OCI-M2 (cell line): ENCODE results near the gene CRYBB3.
"Not testable (repeated sequence)": the region's sequence is repeated elsewhere in the genome, so short reads cannot be mapped to it uniquely, and the experiment has no call there.

Source experiments
- DNase-seq: peaks from one replicate; lab custom pipeline; 2025; ENCODE audit not compliant: unreplicated experiment; lab: John Stamatoyannopoulos, UW

The CRYBB3 gene

DNA sequence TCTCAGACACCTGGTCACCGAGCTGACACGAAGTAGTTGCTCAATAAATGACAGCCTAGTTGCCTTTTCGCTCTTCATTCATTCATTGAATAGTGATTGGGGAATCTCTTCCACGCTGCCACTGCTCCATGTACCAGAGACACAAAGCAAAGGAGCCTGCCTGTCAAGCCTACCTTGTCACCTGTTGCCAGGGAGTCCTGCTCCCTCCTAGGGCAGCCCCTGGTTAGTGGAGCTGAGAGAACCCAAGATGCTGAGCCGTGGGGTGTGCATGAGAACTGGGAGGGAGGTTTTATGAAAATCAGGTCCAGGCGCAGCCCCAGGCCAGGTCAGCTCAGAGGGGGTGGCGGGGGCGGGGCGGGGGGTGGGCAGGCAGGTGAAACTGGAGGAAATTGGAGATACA is 38.4 kb downstream of the CRYBB3 start:
- not testable (repeated sequence) for DNase-seq

DNA sequence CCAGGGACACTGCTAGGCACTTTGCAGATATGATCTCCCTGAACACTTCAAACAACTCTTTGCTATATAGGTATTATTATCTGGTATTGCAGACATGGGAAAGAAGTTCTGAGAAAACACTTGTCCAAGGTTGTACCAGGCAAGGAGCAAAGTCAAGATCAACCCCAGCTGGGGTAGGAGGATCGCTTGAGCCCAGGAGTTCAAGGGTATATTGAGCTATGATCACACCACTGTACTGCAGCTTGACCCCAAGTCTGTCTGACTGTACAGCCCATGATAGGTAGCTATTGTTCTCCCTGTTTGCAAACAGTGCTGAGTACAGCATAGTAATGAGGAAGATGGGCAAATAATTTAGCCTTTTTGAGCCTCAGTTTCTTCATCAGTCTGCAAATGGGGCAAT is 55.5 kb downstream of the CRYBB3 start:
- not testable (repeated sequence) for DNase-seq
